ENCODE results near the gene PCGF1. TPM values are rescaled to one million over a fixed set of nuclear protein-coding genes. Genes with fewer than 3 reads are reported as not detected.

The PCGF1 gene
- total RNA-seq, 1 experiment from 2014 or later = 39.9 TPM

- Histone ChIP-seq H3K4me2 (ENCODE audit: low read length) (no peak overlapping the region), H3K27ac (ENCODE audit: low read depth, low read length) (no peak overlapping the region), H4K20me1 (ENCODE audit: insufficient read depth) (no peaks in the 10 kb centered on the region), H3K36me3 (ENCODE audit: control insufficient read depth in 1 of 2, insufficient read depth in 2 of 2, low read length in 2 of 2) (no peaks in the 10 kb centered on the region), H3K4me3 (replicated peaks in 1 of 2; ENCODE audit: low read depth in 1 of 2, low read length in 2 of 2) (no peak overlapping the region), H3K27me3 (ENCODE audit: insufficient read depth, low read length) (no peaks in the 10 kb centered on the region), H3K9me3 (ENCODE audit: control insufficient read depth in 1 of 2, insufficient read depth in 1 of 2, low read depth in 1 of 2, low read length in 2 of 2) (no peaks in the 10 kb centered on the region), H3K79me2 (ENCODE audit: insufficient read depth, low read length) (no peaks in the 10 kb centered on the region), H3K4me1 (ENCODE audit: control insufficient read depth in 1 of 2, insufficient read depth in 2 of 2, low read length in 2 of 2) (peaks cover 0 to 1% of the 10 kb centered on the region in 2 experiments; a peak in 3 of 4 replicates), H3K9me2 (ENCODE audit: insufficient read depth) (no peaks in the 10 kb centered on the region), H2AFZ (ENCODE audit: low read depth, low read length, poor library complexity, severe bottlenecking) (no peak overlapping the region), H3K9ac (ENCODE audit: low read length) (no peak overlapping the region)
- RAD21 ChIA-PET (ENCODE audit: low non-redundant PET in 1 of 2, low total read pairs in 2 of 2, uncharacterized antibody in 2 of 2, unreplicated experiment in 2 of 2) = no interaction called here
- no peak for DNase-seq (ENCODE audit: low read depth, low spot score)
- CTCF ChIA-PET = no interaction called here
- ATAC-seq = no peak
- intact Hi-C loops (cut with micrococcal nuclease) = no loop called here
- BruUV-seq (replicated peaks) = no TSS peak
- POLR2A ChIA-PET = interaction anchor here (1.0 kb wide), 1 partner anchor 12 kb away, joined by 3 read pairs; no protein-coding TSS in a partner anchor
- no peak for TF ChIP-seq ATF3 (IDR thresholded peaks at IDR 0.05)
- TF ChIP-seq JUND (IDR thresholded peaks at IDR 0.05) = no peak
- TF ChIP-seq SIN3A (IDR thresholded peaks at IDR 0.05; ENCODE audit: low read depth) = no peak
- TF ChIP-seq ZBTB33 (IDR thresholded peaks at IDR 0.05; ENCODE audit: extremely low read depth, insufficient replicate concordance, low read length) = no peak
- TF ChIP-seq CTCF (IDR thresholded peaks at IDR 0.05 in 2 of 3, conservative IDR thresholded peaks at IDR 0.05 in 1 of 3; ENCODE audit: borderline replicate concordance in 1 of 3, insufficient read depth in 1 of 3, low read depth in 2 of 3, low read length in 2 of 3) = no peak
- TF ChIP-seq ELF1 (IDR thresholded peaks at IDR 0.05; ENCODE audit: borderline replicate concordance, low read depth) = no peak
- no peak for TF ChIP-seq FOSL1 (IDR thresholded peaks at IDR 0.05; ENCODE audit: low read depth)
- no peak for TF ChIP-seq MAX (IDR thresholded peaks at IDR 0.05)
- TF ChIP-seq SRF (IDR thresholded peaks at IDR 0.05; ENCODE audit: low read depth) = no peak
- TF ChIP-seq EZH2phosphoT487 (IDR thresholded peaks at IDR 0.05; ENCODE audit: borderline replicate concordance) = no peak
- TF ChIP-seq RAD21 (IDR thresholded peaks at IDR 0.05; ENCODE audit: low read depth) = no peak
- no peak for TF ChIP-seq TCF7L2 (IDR thresholded peaks at IDR 0.05; ENCODE audit: borderline replicate concordance, extremely low read depth, insufficient read depth, insufficient read length)
- TF ChIP-seq ZFX (IDR thresholded peaks at IDR 0.05) = no peak
- TF ChIP-seq ZNF274 (IDR thresholded peaks at IDR 0.05; ENCODE audit: low read depth, low read length) = no peak
- no peak for TF ChIP-seq REST (IDR thresholded peaks at IDR 0.05; ENCODE audit: low read depth)
- no peak for TF ChIP-seq SP1 (IDR thresholded peaks at IDR 0.05; ENCODE audit: low read depth)
- no peak for TF ChIP-seq EGR1 (IDR thresholded peaks at IDR 0.05; ENCODE audit: low read depth)
- TF ChIP-seq YY1 (IDR thresholded peaks at IDR 0.05; ENCODE audit: extremely low read depth, insufficient replicate concordance, low read depth, low read length) = no peak
- no peak for TF ChIP-seq POLR2A (IDR thresholded peaks at IDR 0.05; ENCODE audit: borderline replicate concordance, extremely low read depth, insufficient read depth, insufficient read length)
Measured at GRCh38 chr2:74542978-74543377, 35.5 kb upstream of the PCGF1 start.
